Body of pancreas (tissue), 4 donors: ENCODE results near the gene DCBLD1. TPM values are rescaled to one million over a fixed set of nuclear protein-coding genes. Genes with fewer than 3 reads are reported as not detected.

Source experiments
- ATAC-seq: fragments of 150-250 bp; one replicate; pipeline ENCODE4 v1.9.1; 2016
- DNase-seq, 4 donors: peaks; one replicate each; pipeline ENCODE4 v3.0.0-alpha.2; 2019
- H3K27ac ChIP-seq, 4 donors: fragments of 200-600 bp; sonication (generic); 1 replicate in 3 of 4; 2 replicates in 1 of 4; pipeline versions ENCODE4 v1.5.1 to v1.6.1; 2016 to 2019; ENCODE audit warnings: mild to moderate bottlenecking in 1 of 4, mixed read lengths in 1 of 4, moderate library complexity in 1 of 4
- H3K27me3 ChIP-seq, 2 donors: fragments of 200-600 bp; sonication (generic); one replicate each; pipeline ENCODE4 v1.6.0; 2016; ENCODE audit warnings: mild to moderate bottlenecking in 1 of 2
- H3K36me3 ChIP-seq, 2 donors: fragments of 200-600 bp; sonication (generic); replicated peaks in 1 of 2; 2 replicates each; pipeline ENCODE4 v1.5.1; 2016; ENCODE audit warnings: low read depth in 2 of 2; ENCODE audit not compliant: insufficient read depth in 1 of 2
- H3K4me1 ChIP-seq: fragments of 200-600 bp; sonication (generic); one replicate; pipeline ENCODE4 v1.6.0; 2016
- H3K4me3 ChIP-seq, 2 donors: fragments of 200-600 bp; sonication (generic); 1 replicate in 1 of 2; 2 replicates in 1 of 2; pipeline ENCODE4 v1.5.1; 2016 to 2019
- H3K9me3 ChIP-seq, 3 donors: fragments of 200-600 bp; sonication (generic); 1 replicate in 2 of 3; 2 replicates in 1 of 3; pipeline ENCODE4 v1.5.1; 2016
- CTCF ChIP-seq, 7 experiments: fragments of 450-650 bp in 4 of 7; fragments of 200-600 bp in 3 of 7; sonication (generic) in 3 of 7; IDR thresholded peaks; one replicate each; pipeline ENCODE4 v1.5.1; 2016 to 2019; ENCODE audit warnings: antibody characterized with exemption in 7 of 7
- POLR2A ChIP-seq, 3 donors: fragments of 450-650 bp; IDR thresholded peaks; one replicate each; pipeline ENCODE4 v1.6.1; 2016; ENCODE audit warnings: antibody characterized with exemption in 3 of 3, mild to moderate bottlenecking in 2 of 3
- WGBS, 2 donors: methylation state at CpG; one replicate each; pipeline ENCODE4 v1.1.5; 2017; 5-methylcytosine and 5-hydroxymethylcytosine counted together
- intact Hi-C: fragments of 100-400 bp; cut with DNase I; formaldehyde crosslinking; loops from one replicate; pipeline ENCODE4 v1.15.1; 2023
- total RNA-seq, 2 donors: library from RNA; depleted of rRNA; stranded (reverse); fragments of >200 nt; gene quantifications; one replicate each; pipeline ENCODE4 v1.1.0, GENCODE V29; 2016

Gene DCBLD1
- total RNA-seq, 2 donors from 2014 or later, result 10.6 to 11.5 TPM

- WGBS, 2 donors, result 91 to 94% methylated on average over 7 of the region's 7 CpGs
- H3K4me3 ChIP-seq, result no peak overlapping the region
- TF ChIP-seq CTCF (IDR thresholded peaks at IDR 0.05) (no peak), POLR2A (IDR thresholded peaks at IDR 0.05) (no peak)
- ATAC-seq (no peak), DNase-seq (no peak)
- no peaks in the 10 kb centered on the region for H3K27me3 ChIP-seq
- intact Hi-C loops, result no loop called here
- H3K9me3 ChIP-seq, result no peaks in the 10 kb centered on the region
- H3K4me1 ChIP-seq, result peaks cover 23% of the 10 kb centered on the region
- H3K27ac ChIP-seq, result no peak overlapping the region
- H3K36me3 ChIP-seq, result no peaks in the 10 kb centered on the region
Measured at GRCh38 chr6:117487821-117488220, 5.3 kb downstream of the DCBLD1 start.

DNA sequence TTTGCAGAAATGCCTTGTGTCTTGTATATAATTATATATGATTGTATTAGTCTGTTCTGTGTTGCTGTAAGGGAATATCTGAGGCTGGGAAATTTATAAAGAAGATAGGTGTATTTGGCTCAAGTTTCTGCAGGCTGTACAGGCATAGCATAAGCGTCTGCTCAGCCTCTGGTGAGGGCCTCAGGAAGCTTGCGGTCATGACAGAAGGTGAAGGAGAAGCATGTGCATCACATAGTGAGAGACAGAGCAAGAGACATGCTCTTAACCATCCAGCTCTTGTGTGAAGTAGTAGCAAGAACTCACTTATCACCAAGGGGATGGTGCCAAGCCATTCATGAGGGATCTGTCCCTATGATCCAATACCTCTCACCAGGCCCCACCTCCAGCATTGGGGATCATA is 6.5 kb downstream of the DCBLD1 start:
- Histone ChIP-seq H3K9me3 (no peaks in the 10 kb centered on the region), H3K27ac (no peak overlapping the region), H3K4me3 (no peak overlapping the region), H3K4me1 (peaks cover 23% of the 10 kb centered on the region), H3K36me3 (no peaks in the 10 kb centered on the region), H3K27me3 (no peaks in the 10 kb centered on the region)
- no peak for ATAC-seq
- DNase-seq, result no peak
- intact Hi-C loops, result no loop called here
- no peak for TF ChIP-seq POLR2A (IDR thresholded peaks at IDR 0.05)
- TF ChIP-seq CTCF (IDR thresholded peaks at IDR 0.05), result no peak
- 92 to 95% methylated on average over 2 of the region's 2 CpGs for whole genome bisulfite sequencing, 2 donors

DNA sequence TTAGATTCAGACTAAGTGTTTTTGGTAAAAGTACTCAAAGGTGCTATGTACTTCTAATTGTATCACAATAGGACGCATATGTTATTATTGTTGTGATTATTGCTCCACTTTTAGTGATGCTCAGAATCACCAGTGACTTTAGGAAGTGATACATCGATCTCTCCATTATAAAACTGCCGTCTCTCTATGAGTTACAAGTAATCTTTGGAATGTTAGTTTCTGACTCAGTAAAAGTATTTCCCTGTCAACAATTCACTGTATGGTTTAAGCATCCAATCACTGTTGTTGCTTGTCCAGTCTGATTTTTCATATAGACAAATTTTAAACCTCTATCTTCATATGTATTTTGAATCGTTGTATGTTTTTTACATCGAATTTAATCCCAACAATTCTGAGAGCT is 9.4 kb downstream of the DCBLD1 start:
- intact Hi-C loops, result no loop called here
- 91 to 93% methylated on average over 5 of the region's 5 CpGs for WGBS, 2 donors

DNA sequence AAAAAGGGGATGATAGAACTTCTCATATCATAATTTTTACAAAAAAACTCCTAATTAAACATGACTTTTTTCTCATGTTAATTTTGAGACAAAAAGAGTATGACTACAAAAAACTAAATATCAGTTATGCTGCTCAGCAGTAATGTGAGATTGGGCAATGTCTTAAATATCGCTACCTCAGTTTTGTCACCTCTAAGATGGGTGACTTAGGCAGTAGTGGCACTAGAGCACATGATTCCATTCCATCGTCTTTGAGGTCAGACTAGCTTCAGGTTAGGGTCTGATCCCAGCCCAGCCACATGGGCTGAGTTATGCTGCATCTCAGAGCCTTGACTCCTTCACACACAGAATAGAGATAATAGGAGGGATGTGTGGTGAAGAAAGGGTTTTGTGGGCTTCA is 11.0 kb downstream of the DCBLD1 start:
- H3K9me3 ChIP-seq, result no peaks in the 10 kb centered on the region
- DNase-seq, result no peak

More for the DNA sequence above, 9.4 kb downstream of the DCBLD1 start:
- Histone ChIP-seq H3K9me3 (no peaks in the 10 kb centered on the region), H3K27me3 (no peaks in the 10 kb centered on the region), H3K4me3 (no peak overlapping the region), H3K36me3 (no peaks in the 10 kb centered on the region), H3K27ac (no peak overlapping the region), H3K4me1 (peaks cover 14% of the 10 kb centered on the region)
- TF ChIP-seq CTCF (IDR thresholded peaks at IDR 0.05) (no peak), POLR2A (IDR thresholded peaks at IDR 0.05) (no peak)
- no peak for ATAC-seq
- no peak for DNase-seq

More for the DNA sequence above, 11.0 kb downstream of the DCBLD1 start:
- ATAC-seq, result no peak
- TF ChIP-seq POLR2A (IDR thresholded peaks at IDR 0.05) (no peak), CTCF (IDR thresholded peaks at IDR 0.05) (no peak)
- Histone ChIP-seq H3K27ac (no peak overlapping the region), H3K4me1 (peaks cover 19% of the 10 kb centered on the region), H3K36me3 (no peaks in the 10 kb centered on the region), H3K4me3 (no peak overlapping the region), H3K27me3 (no peaks in the 10 kb centered on the region)
- WGBS, 2 donors, result 79 to 86% methylated on average over 2 of the region's 2 CpGs
- intact Hi-C loops, result no loop called here
